AG09309 (cell line): ENCODE measurements around the gene TBXAS1.

ENCODE experiments used
- DNase-seq: peaks from one replicate; pipeline ENCODE4 v3.0.0-alpha.2; 2010; ENCODE audit warnings: low read depth
- H3K4me3 ChIP-seq: 2 replicates; pipeline ENCODE4 v1.5.1; 2011; ENCODE audit warnings: mild to moderate bottlenecking, low read depth, low read length, moderate library complexity; ENCODE audit not compliant: control insufficient read depth
- CTCF ChIP-seq: IDR thresholded peaks from 2 replicates; pipeline ENCODE4 v1.5.1; 2011; ENCODE audit warnings: mild to moderate bottlenecking, low read depth, low read length, inconsistent platforms; ENCODE audit not compliant: insufficient read depth, control insufficient read depth; ENCODE audit errors: missing control alignments

Gene TBXAS1

GRCh38 chr7:140025241-140025640 lies 196.2 kb downstream of the TBXAS1 start:
- H3K4me3 ChIP-seq: no peak overlapping the region
- DNase-seq: no peak
- no peak for TF ChIP-seq CTCF

GRCh38 chr7:140025814-140026433 lies 196.9 kb downstream of the TBXAS1 start:
- TF ChIP-seq CTCF: no peak

DNA sequence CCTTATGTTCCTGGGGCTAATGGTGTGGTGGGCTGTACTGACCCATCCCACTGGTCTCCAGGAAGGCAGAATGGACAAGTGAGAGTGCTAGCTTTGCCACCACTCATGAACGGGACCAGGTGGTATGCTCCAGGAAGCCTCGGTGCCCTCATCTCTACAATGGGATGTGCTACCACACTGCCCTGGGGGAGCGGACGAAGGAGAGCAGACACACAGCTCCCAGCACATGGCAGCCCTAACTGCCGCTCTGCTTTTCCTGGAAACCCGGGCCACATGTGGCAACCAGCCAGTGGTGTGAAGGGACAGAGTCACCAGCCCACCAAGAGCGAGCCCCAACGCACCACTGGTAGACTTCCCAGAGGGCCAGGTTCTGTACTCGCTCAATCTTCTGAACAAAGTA lies 197.9 kb downstream of the TBXAS1 start:
- DNase-seq: no peak
- TF ChIP-seq CTCF: no peak
- H3K4me3 ChIP-seq: no peak overlapping the region

More at GRCh38 chr7:140025814-140026433, 196.9 kb downstream of the TBXAS1 start:
- H3K4me3 ChIP-seq: no peak overlapping the region
- no peak for DNase-seq

- no peak for DNase-seq
- H3K4me3 ChIP-seq: no peak overlapping the region
- no peak for TF ChIP-seq CTCF
Observed at GRCh38 chr7:140027858-140028257, 198.8 kb downstream of the TBXAS1 start.

- no peak for TF ChIP-seq CTCF
- no peak overlapping the region for H3K4me3 ChIP-seq
- DNase-seq: no peak
Observed at GRCh38 chr7:140028311-140028710, 199.2 kb downstream of the TBXAS1 start.

DNA sequence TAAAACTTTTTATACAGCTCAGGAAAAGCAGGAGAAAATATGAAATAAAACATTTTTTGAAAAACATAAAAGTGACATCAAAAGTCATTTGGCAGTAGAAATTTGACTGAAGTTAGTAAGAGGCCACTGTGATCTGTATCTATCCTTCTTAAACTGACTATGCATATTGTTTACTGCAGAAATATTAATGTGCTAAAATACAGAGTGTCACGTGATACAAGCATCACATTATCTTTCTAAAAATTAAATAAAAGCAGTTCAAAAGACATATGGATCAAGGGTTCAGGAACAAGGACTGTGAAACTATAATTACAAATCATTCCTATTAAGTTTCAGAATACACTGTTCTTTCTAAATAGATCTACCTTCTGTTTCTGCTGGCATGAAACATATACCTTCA lies 200.0 kb downstream of the TBXAS1 start:
- no peak overlapping the region for H3K4me3 ChIP-seq
- no peak for DNase-seq
- no peak for TF ChIP-seq CTCF
